NCI-H345 (cell line): ENCODE results near the gene XK.

Experiments
- DNase-seq: peaks from one replicate; lab custom pipeline; 2025; lab: John Stamatoyannopoulos, UW

Gene XK

DNA sequence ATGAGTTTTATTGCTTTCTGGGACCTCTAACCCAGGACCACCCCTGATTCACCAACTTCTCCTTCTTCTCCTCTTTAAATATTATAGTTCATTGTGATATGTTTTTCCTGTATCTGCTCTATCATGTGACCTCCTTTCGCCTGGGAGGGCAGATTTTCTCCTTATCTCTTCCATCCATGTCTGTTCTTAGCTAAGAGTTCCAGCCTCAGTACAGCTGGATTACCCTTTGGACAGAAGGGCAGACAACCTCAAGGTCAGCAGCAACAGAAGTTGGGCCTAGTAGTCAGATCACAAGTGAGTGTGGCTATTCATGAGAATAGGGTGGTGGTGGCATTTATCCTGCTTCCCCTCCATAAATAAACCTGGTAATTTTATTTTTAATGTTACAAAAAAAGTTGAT lies 5.7 kb upstream of the XK start:
- no peak for DNase-seq

DNA sequence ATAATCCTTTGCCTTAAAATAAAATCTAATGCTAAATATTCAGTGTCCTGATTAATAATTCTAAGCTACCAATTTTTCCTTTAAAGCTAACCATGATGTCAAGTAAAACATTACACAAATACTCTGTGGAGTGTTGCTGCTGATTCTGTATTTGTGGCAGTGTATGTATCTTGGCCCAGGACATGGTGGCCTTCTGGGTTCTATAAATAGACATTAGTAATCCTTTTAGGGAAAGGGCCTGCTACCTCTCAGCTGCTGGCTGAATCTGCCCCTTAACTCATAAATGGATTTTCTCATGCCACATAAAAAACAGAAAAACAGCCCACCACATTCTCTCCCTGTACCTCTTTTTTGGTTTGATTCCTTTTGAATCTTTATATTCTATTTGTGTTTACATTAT lies 1.2 kb upstream of the XK start:
- DNase-seq = no peak

- DNase-seq = no peak
Measured at GRCh38 chrX:37684973-37685372, 618 bp upstream of the XK start.

DNA sequence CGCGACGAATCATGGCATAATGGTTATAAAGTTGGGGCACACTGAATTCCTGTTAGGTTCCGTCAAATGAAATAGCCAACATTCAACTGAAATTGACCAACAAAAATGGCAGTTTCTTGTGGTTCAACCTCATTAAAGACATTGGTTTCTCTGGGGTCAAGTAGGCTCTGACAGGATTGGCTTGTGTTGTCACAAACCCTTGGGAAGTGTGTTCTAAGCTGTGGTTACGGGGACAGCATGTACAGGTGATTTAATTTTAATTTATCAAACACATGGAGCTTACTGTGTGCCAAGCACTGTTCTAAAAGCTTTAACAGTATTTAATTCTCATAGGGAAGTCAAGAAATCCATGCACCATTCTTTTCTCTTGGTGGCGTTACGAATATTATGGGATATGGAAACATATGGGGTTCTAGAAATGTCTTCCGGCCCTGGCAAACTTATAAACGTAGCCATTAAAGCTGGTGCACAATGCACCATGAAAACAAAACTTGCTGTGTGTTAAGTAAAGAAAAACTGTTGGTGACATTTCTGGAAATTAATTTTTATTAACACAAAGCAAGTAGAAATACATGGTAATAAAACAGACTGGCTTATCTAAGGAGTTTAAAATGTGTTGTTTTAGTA lies 891 bp downstream of the XK start:
- no peak for DNase-seq

DNA sequence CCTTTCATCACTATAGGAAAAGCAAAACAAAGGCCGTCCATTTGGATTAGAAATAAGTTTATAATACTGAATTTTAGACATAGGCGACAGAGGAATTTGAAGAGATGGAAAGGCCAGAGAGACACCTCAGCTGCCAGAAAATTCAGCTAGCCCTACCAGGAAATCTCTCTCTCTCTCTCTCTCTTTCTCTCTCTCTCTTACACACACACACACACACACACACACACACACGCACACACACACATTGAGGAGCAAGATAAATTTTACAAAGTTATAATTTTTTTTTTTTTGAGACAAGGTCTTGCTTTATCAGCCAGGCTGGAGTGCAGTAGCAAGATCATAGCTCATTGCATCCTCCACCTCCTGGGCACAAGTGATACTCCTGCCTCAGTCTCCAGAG lies 1.4 kb downstream of the XK start:
- no peak for DNase-seq

GRCh38 chrX:37690119-37690518 lies 4.5 kb downstream of the XK start:
- DNase-seq = no peak

DNA sequence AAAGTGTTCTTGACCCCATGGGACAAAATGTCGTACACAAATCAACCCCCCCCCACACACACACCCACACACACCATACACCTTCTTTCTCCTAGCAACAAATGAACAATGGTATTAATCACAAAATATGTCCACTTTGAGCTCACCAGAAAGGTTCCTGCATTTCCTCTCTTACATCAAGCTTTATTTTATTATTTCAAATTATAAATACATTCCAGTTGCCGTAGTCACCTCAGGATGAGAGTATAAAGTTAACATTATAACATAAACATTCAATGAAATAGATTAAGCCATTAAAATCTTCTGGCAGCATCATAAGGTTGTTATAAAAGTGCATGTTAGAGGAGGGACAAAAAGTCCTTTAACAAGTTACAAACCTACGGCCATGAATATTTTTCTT lies 7.3 kb downstream of the XK start:
- DNase-seq = no peak

GRCh38 chrX:37697169-37697760 lies 11.7 kb downstream of the XK start:
- DNase-seq = peak; percentile 33

- DNase-seq = peak; percentile 43
Measured at GRCh38 chrX:37701588-37701987, 16.0 kb downstream of the XK start.

GRCh38 chrX:37711991-37712390 lies 26.4 kb downstream of the XK start:
- DNase-seq = no peak

GRCh38 chrX:37712458-37712857 lies 26.9 kb downstream of the XK start:
- DNase-seq = no peak

DNA sequence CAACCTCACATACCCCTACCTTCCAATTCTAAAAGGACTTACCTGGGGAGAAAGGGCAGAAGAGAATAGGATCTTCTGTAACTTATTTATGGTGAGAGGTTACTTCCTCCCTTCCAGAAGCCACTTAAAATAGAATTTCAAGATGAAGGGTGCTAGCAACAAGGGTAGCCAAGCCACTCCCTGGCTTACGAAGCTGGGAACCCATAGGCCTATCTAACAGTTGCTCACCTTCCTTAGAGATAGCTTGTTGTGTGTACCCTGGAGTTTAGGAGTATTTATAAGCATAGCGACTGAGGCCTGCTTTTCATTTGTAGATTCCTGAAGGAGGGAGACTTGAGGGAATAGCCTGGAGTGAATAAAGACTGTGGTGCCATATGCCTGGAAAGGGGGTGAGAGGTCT lies 28.9 kb downstream of the XK start:
- DNase-seq = no peak

DNA sequence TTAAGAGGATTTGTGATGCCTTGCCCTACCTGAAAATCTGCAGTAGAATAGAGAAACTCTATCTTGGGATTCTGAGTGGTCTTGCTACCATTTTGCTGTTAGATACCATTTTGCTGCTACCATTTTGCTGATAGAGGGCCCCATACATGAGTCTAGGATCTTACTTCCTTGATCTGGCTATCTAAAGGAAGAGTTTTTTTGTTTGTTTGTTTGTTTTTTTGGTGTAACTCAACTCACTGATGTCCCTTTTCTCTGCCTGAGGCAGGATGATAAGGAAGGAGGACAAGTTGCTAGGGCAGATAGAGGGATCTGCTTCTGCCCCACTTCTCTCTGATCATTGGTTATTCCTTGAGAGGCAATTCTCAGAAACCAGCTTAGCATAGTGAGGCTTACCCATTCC lies 31.0 kb downstream of the XK start:
- no peak for DNase-seq

DNA sequence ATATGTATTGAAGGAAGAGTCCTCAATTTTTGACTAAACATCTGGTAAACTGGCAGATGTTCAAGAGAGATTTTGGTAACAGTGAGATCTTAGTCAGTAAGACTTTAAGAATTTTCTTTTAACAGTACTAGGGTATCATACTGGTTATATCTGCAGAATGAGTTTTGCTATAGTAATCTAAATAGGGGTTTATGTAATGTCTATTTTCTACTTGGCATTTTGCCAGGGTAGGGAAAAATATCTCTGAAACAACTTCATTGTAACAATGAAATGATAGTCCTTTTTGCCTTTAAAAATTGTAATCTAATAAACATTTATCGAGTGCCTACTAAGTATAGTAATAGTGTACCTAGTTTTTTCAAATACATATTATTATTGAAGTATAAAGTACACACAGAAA lies 32.1 kb downstream of the XK start:
- no peak for DNase-seq

DNA sequence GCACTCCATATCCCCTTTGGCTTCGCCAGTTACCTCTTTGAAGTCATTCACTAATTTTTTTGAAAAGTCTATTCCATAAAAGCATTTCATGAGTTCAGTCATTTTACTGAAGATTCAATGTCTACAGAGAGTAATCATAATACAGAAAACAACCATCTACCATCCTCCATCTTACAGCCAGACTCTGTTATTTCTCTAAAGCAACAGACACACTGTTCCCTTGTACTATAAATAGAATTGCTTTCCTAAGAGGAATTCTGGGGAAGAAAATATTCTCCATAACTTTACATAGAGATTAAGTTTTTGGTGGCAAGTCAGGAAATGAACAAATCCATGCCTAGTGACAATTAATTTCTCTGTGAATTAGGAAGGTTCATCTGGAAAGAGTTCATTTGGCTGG lies 37.0 kb downstream of the XK start:
- no peak for DNase-seq

- no peak for DNase-seq
Measured at GRCh38 chrX:37726346-37726745, 40.8 kb downstream of the XK start.

DNA sequence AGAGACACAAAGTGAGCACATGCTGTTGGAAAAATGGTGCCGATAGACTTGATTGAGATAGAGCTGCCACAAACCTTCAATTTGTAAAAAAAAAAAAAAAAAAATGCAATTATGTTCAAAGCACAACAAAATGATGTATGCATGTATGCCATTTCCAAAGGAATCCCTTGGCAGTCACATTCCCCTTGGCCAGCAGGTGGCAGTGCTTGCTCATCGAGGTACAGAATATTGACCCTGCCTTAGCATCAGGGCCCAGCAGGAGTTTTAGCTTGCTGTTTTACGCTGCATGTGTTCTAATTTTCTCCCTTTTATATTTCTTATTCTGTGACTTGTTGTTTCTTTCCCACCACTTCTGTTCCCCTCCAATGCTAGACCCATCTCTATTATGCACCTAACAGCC lies 59.8 kb downstream of the XK start:
- peak; percentile 74 for DNase-seq

GRCh38 chrX:37745835-37746217 lies 60.2 kb downstream of the XK start:
- DNase-seq = no peak

DNA sequence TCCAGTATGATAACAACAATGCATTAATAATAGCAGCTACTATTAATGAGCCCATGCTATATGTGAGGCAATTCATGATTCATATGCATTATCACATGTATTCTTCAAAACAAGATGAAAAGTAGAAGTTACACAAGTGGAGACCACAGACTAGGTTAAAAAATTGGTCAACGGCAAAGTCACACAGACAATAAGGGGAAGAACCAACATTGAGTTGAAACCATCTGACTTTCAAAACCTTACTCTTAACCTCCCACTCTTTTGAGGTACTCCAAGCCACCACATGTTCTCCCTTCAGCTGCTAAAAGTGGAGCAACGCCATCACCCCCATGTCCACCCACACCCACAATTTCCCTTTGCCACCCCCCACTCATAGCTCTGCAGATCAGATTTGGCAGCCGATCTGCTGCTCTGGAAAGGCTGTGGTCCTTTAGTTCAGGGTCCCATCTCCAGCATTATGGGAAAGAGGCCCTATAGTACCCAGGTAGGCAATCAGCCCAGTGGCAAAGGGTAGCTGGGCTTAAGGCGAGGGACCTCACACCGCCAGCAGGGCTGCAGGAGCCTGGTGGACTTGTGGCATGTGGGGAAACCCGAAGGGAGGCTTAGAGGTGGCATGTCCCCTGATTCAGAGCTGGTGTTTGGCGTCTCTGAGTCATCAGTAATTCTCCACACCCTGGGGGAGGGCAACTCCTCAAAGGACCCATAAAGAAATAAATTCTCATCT lies 60.8 kb downstream of the XK start:
- no peak for DNase-seq

DNA sequence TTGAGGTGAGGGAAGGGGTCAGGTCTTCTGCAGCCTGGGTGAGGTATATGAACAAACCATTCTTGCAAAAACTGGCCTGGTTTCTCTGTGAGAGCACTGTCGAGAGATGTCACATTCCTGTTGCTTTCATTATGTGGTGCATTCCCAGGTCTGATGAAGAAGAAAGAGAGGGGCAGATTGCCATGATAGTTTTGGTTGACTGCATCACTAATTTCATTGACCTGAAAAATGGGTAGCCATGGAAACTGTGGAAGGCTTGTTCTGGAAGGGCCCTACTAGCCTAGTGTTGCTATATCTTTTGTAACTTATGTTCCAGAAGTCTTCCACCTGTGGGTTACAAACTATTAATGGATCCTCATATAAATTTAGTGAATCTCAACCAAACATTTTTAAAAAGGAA lies 61.4 kb downstream of the XK start:
- no peak for DNase-seq

DNA sequence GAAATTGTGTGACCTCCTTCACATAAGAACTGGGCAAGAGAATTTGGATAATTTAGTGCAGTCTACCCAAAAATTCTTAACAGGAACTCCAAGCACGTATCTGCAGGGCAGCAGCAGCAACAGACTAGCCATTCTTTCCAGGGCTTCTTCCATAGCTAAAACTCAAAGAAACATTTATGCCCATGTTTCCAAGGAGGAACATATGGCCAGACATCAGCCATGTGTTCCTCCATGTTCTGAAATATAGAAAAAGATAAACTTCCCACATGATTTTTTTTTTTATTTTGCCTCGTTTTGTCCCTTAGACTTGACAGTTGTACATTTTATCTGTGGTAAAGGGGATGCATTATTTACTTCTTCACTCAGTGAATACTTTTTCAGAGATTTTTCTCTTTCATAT lies 66.7 kb downstream of the XK start:
- no peak for DNase-seq

- DNase-seq = no peak
Measured at GRCh38 chrX:37752936-37753335, 67.3 kb downstream of the XK start.

- DNase-seq = no peak
Measured at GRCh38 chrX:37753384-37753783, 67.8 kb downstream of the XK start.

GRCh38 chrX:37754516-37754915 lies 68.9 kb downstream of the XK start:
- no peak for DNase-seq
